IMR-90 (cell line): Measurements from ENCODE around the gene NDUFS5. TPM values are rescaled to one million over a fixed set of nuclear protein-coding genes. Genes with fewer than 3 reads are reported as not detected.

Source experiments
- ATAC-seq: fragments of 200-7000 bp; cut with Tn5 transposase; 2 replicates; pipeline ENCODE4 v1.9.1; 2020; ENCODE audit warnings: low read depth, mild to moderate bottlenecking, moderate library complexity
- BruUV-seq: library from RNA; stranded (reverse); fragments of 400-500 nt; replicated peaks from 2 replicates; lab custom pipeline; 2021; lab: Mats Ljungman, UMichigan
- CTCF ChIA-PET: fragments of 300-600 bp; formaldehyde crosslinking; extraction: SDS; loops from one replicate; lab custom pipeline; 2021; ENCODE audit warnings: antibody characterized with exemption; lab: Yijun Ruan, JAX
- POLR2A ChIA-PET: fragments of 300-600 bp; sonication (Branson Sonifier 250); formaldehyde crosslinking; loops from one replicate; lab custom pipeline; 2022; ENCODE audit warnings: antibody characterized with exemption; ENCODE audit not compliant: unreplicated experiment; lab: Charles Lee
- DNase-seq: peaks from one replicate; pipeline ENCODE4 v3.0.0; 2013
- H2AFZ ChIP-seq: replicated peaks from 2 replicates; pipeline ENCODE3; 2013; ENCODE audit warnings: low read length, mild to moderate bottlenecking; ENCODE audit not compliant: poor library complexity
- H2AK5ac ChIP-seq: 2 replicates; pipeline ENCODE4 v1.6.1; 2013; ENCODE audit warnings: low read depth, low read length, inconsistent platforms
- H2AK9ac ChIP-seq: replicated peaks from 2 replicates; pipeline ENCODE3; 2013; ENCODE audit warnings: mild to moderate bottlenecking, low read depth, low read length, moderate library complexity; ENCODE audit not compliant: poor library complexity
- H2BK120ac ChIP-seq: 2 replicates; pipeline ENCODE4 v1.6.1; 2013; ENCODE audit warnings: low read depth, low read length, inconsistent platforms
- H2BK15ac ChIP-seq: 3 replicates; pipeline ENCODE4 v1.6.1; 2013; ENCODE audit warnings: low read depth, low read length, inconsistent platforms
- H2BK20ac ChIP-seq: 2 replicates; pipeline ENCODE4 v1.6.1; 2013; ENCODE audit warnings: low read depth, mild to moderate bottlenecking, inconsistent platforms, low read length, moderate library complexity
- H2BK5ac ChIP-seq: 2 replicates; pipeline ENCODE4 v1.6.1; 2013; ENCODE audit warnings: mild to moderate bottlenecking, low read depth, low read length, inconsistent platforms; ENCODE audit not compliant: poor library complexity, severe bottlenecking
- H3K14ac ChIP-seq: replicated peaks from 2 replicates; pipeline ENCODE4 v1.6.1; 2013; ENCODE audit warnings: low read depth, low read length, inconsistent platforms
- H3K18ac ChIP-seq: 2 replicates; pipeline ENCODE4 v1.6.1; 2013; ENCODE audit warnings: low read depth, low read length, control low read depth
- H3K23ac ChIP-seq: 2 replicates; pipeline ENCODE4 v1.6.1; 2013; ENCODE audit warnings: low read depth, low read length, inconsistent platforms
- H3K27ac ChIP-seq: 2 replicates; pipeline ENCODE4 v1.5.1; 2013; ENCODE audit warnings: mild to moderate bottlenecking, control low read depth, low read length; ENCODE audit not compliant: insufficient read depth
- H3K27me3 ChIP-seq: 2 replicates; pipeline ENCODE4 v1.6.1; 2013; ENCODE audit warnings: low read length; ENCODE audit not compliant: control insufficient read depth, insufficient read depth
- H3K36me3 ChIP-seq: 2 replicates; pipeline ENCODE4 v1.6.1; 2013; ENCODE audit warnings: low read length, mixed read lengths; ENCODE audit not compliant: control insufficient read depth, insufficient read depth
- H3K4ac ChIP-seq: 2 replicates; pipeline ENCODE4 v1.6.1; 2013; ENCODE audit warnings: low read depth, low read length, inconsistent platforms
- H3K4me1 ChIP-seq: 2 replicates; pipeline ENCODE4 v1.6.1; 2013; ENCODE audit warnings: low read length, mixed read lengths; ENCODE audit not compliant: control insufficient read depth, insufficient read depth
- H3K4me2 ChIP-seq: 2 replicates; pipeline ENCODE4 v1.6.1; 2013; ENCODE audit warnings: low read depth, mild to moderate bottlenecking, control low read depth, low read length, moderate library complexity
- H3K4me3 ChIP-seq: 2 replicates; pipeline ENCODE4 v1.5.1; 2013; ENCODE audit warnings: low read depth, mild to moderate bottlenecking, control low read depth, low read length, moderate library complexity; ENCODE audit not compliant: insufficient read depth
- H3K56ac ChIP-seq: 2 replicates; pipeline ENCODE4 v1.6.1; 2013; ENCODE audit warnings: low read length, inconsistent platforms; ENCODE audit not compliant: insufficient read depth; ENCODE audit errors: extremely low read depth
- H3K79me1 ChIP-seq, 2 experiments: 2 replicates each; pipeline ENCODE4 v1.6.1; 2013; ENCODE audit warnings: low read length in 2 of 2, inconsistent platforms in 1 of 2, low read depth in 1 of 2
- H3K9ac ChIP-seq: 2 replicates; pipeline ENCODE4 v1.6.1; 2013; ENCODE audit warnings: low read depth, low read length, control low read depth
- H3K9me1 ChIP-seq: 2 replicates; pipeline ENCODE4 v1.6.1; 2013; ENCODE audit warnings: low read length, inconsistent platforms; ENCODE audit not compliant: insufficient read depth
- H3K9me3 ChIP-seq: 2 replicates; pipeline ENCODE4 v1.6.1; 2013; ENCODE audit warnings: low read length; ENCODE audit not compliant: control insufficient read depth, insufficient read depth
- H4K20me1 ChIP-seq: 2 replicates; pipeline ENCODE4 v1.6.1; 2013; ENCODE audit warnings: low read length, inconsistent platforms; ENCODE audit not compliant: insufficient read depth
- H4K5ac ChIP-seq: 2 replicates; pipeline ENCODE4 v1.6.1; 2013; ENCODE audit warnings: mild to moderate bottlenecking, low read depth, low read length, control low read depth
- H4K8ac ChIP-seq, 2 experiments: 2 replicates each; pipeline ENCODE4 v1.6.1; 2013; ENCODE audit warnings: low read depth in 2 of 2, low read length in 2 of 2, control low read depth in 1 of 2, inconsistent platforms in 1 of 2
- H4K91ac ChIP-seq: 2 replicates; pipeline ENCODE4 v1.6.1; 2013; ENCODE audit warnings: low read depth, low read length, inconsistent platforms; ENCODE audit not compliant: insufficient read depth
- BHLHE40 ChIP-seq: fragments of 150-350 bp; IDR thresholded peaks from 2 replicates; pipeline ENCODE4 v1.6.1; 2016; ENCODE audit warnings: mild to moderate bottlenecking, low read depth, low read length
- CHD1 ChIP-seq: IDR thresholded peaks from 2 replicates; pipeline ENCODE4 v1.6.1; 2012; ENCODE audit warnings: low read depth, low read length, improper control_type of control experiment
- FOS ChIP-seq: fragments of 150-350 bp; IDR thresholded peaks from 2 replicates; pipeline ENCODE4 v1.6.1; 2016; ENCODE audit warnings: low read depth, low read length
- NFE2L2 ChIP-seq: fragments of 150-350 bp; IDR thresholded peaks from 2 replicates; pipeline ENCODE4 v1.6.1; 2016; ENCODE audit warnings: low read depth, mild to moderate bottlenecking, low read length
- RCOR1 ChIP-seq: IDR thresholded peaks from 2 replicates; pipeline ENCODE4 v1.6.1; 2012; ENCODE audit warnings: mild to moderate bottlenecking, low read length, improper control_type of control experiment; ENCODE audit not compliant: insufficient replicate concordance
- WGBS, 2 experiments: methylation state at CpG; one replicate each; pipeline versions ENCODE4 v1.1.5 to v1.1.7; 2013; ENCODE audit warnings: missing lambda C conversion rate in 2 of 2; ENCODE audit not compliant: insufficient read length in 1 of 2; ENCODE audit errors: extremely low coverage in 2 of 2; 5-methylcytosine and 5-hydroxymethylcytosine counted together
- dilution Hi-C: fragments of 300-500 bp; cut with HindIII; formaldehyde crosslinking; loops from one replicate; pipeline ENCODE4 v1.14.3; 2018; ENCODE audit warnings: low sequenced_read_pairs; ENCODE audit not compliant: unreplicated experiment
- in situ Hi-C: fragments of 300-500 bp; cut with MboI; formaldehyde crosslinking; loops from 3 replicates; pipeline ENCODE4 v1.14.3; 2019; ENCODE audit warnings: low sequenced_read_pairs, inconsistent platforms, mixed read lengths
- intact Hi-C: fragments of 100-400 bp; cut with micrococcal nuclease; formaldehyde crosslinking; loops from 2 replicates; pipeline ENCODE4 v1.10.0; 2022
- polyA plus RNA-seq, 3 experiments: library from polyadenylated mRNA; depleted of rRNA; stranded (reverse); fragments of >200 nt; gene quantifications; 2 replicates each; pipeline ENCODE4 v1.2.3, GENCODE V29; 2012; ENCODE audit warnings: low replicate concordance in 1 of 3
- total RNA-seq: library from RNA; depleted of rRNA; stranded (reverse); fragments of >200 nt; gene quantifications from 2 replicates; pipeline ENCODE4 v1.2.3, GENCODE V29; 2012
- TF ChIP-seq, protein P1 (sequence below): fragments of 150-350 bp; IDR thresholded peaks from 2 replicates; pipeline ENCODE4 v1.6.1; 2016; ENCODE audit warnings: low read depth, mild to moderate bottlenecking, low read length, moderate library complexity, borderline replicate concordance
- TF ChIP-seq, protein P2 (sequence below): fragments of 150-350 bp; IDR thresholded peaks from 2 replicates; pipeline ENCODE4 v1.6.1; 2017; ENCODE audit warnings: mild to moderate bottlenecking, antibody characterized with exemption, low read length, low read depth

Gene NDUFS5
- total and polyA plus RNA-seq, 2 of the 4 experiments (the other 2 are of a cell fraction), result 645 to 1,092 TPM

DNA sequence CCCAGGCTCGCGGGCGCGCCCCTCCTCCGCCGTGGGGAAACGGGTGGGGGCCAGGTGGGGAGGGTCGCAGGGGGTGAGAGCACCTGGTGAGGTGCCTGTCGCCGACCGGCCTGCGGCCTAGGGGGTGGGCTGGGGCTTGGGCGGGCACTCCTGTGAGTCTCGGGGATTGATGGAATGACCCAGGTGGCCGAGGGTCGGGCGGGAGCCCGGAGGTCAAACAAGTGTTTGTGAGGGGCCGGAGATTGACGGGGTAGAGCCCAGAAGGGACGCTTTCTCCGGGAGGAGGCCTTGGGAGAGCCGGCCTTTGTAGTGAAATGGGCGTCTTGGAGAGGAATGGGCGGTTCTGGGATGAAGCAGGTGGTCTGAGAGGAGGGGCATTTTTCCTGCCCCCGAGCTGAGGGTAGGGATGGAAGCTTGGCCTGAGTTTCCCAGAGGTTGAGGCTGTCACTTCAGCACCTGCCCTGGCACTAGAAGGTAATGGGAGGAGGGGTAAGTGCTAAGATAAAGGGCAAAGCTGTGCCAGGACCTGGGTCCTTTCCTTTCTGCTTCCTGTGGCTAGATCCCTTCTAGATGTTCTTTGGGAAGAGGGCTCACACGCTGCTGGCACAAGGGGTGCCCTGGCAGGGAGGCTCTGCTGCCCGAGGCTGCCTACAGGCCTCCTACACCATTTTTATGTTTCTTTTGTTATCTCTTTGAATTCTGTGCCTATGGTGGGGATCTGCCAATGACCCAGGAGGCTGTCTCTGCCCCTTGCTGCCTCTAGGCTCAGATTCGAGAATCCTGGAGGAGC, 56.1 kb downstream of the NDUFS5 start:
- no peaks in the 10 kb centered on the region for H3K36me3 ChIP-seq
- dilution Hi-C loops (no loop called here), in situ Hi-C loops (no loop called here), intact Hi-C loops (no loop called here)
- peaks cover 36% of the 10 kb centered on the region for H3K27me3 ChIP-seq
- ChIA-PET CTCF (interaction anchor here (1.0 kb wide), 1 partner anchor 10 kb away, joined by 3 read pairs; no protein-coding TSS in a partner anchor), POLR2A (no interaction called here)
- peaks cover 10% of the 10 kb centered on the region for H3K4me1 ChIP-seq
- no peak overlapping the region for H3K27ac ChIP-seq
- no peak overlapping the region for H2BK120ac ChIP-seq
- H2BK20ac ChIP-seq, result no peak overlapping the region
- no peak overlapping the region for H4K8ac ChIP-seq
- H4K20me1 ChIP-seq, result no peaks in the 10 kb centered on the region
- no peaks in the 10 kb centered on the region for H3K9me3 ChIP-seq
- no peak overlapping the region for H2AK9ac ChIP-seq
- no peak overlapping the region for H2BK5ac ChIP-seq
- H3K18ac ChIP-seq, result no peak overlapping the region
- no peak overlapping the region for H3K9ac ChIP-seq
- peak overlapping the region; percentile 83 for H2AFZ ChIP-seq
- ATAC-seq, result no peak
- no peak for DNase-seq
- no peak overlapping the region for H3K23ac ChIP-seq
- H3K4me2 ChIP-seq, result peak overlapping the region; percentile 77
- BruUV-seq, result no TSS peak
- no peaks in the 10 kb centered on the region for H3K79me1 ChIP-seq
- H3K14ac ChIP-seq, result no peak overlapping the region
- H2BK15ac ChIP-seq, result no peak overlapping the region
- no peak overlapping the region for H4K91ac ChIP-seq
- no peak overlapping the region for H3K56ac ChIP-seq
- TF ChIP-seq, protein P1, sequence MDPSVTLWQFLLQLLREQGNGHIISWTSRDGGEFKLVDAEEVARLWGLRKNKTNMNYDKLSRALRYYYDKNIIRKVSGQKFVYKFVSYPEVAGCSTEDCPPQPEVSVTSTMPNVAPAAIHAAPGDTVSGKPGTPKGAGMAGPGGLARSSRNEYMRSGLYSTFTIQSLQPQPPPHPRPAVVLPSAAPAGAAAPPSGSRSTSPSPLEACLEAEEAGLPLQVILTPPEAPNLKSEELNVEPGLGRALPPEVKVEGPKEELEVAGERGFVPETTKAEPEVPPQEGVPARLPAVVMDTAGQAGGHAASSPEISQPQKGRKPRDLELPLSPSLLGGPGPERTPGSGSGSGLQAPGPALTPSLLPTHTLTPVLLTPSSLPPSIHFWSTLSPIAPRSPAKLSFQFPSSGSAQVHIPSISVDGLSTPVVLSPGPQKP, result no peak
- TF ChIP-seq BHLHE40 (no peak), RCOR1 (no peak), CHD1 (no peak), FOS (no peak), NFE2L2 (no peak)
- TF ChIP-seq, protein P2, sequence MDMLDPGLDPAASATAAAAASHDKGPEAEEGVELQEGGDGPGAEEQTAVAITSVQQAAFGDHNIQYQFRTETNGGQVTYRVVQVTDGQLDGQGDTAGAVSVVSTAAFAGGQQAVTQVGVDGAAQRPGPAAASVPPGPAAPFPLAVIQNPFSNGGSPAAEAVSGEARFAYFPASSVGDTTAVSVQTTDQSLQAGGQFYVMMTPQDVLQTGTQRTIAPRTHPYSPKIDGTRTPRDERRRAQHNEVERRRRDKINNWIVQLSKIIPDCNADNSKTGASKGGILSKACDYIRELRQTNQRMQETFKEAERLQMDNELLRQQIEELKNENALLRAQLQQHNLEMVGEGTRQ, result no peak
- H3K4me3 ChIP-seq, result peak overlapping the region; percentile 46
- no peak overlapping the region for H4K5ac ChIP-seq
- no peak overlapping the region; the same call in 1 of the 2 replicates for H2AK5ac ChIP-seq
- WGBS, 2 experiments, result 26% methylated on average over 12 of the region's 29 CpGs; no CpG with 5 or more reads in 1 of the 2 experiments
- H3K4ac ChIP-seq, result no peak overlapping the region
- peaks cover 1% of the 10 kb centered on the region; the same call in 1 of the 2 replicates for H3K9me1 ChIP-seq
